WTC11 (cell line): Measurements from ENCODE around the gene FAM8A1. TPM values are rescaled to one million over a fixed set of nuclear protein-coding genes. Genes with fewer than 3 reads are reported as not detected.

Source experiments
- ATAC-seq: fragments of 200-7000 bp; cut with Tn5 transposase; 2 replicates; pipeline ENCODE4 v1.10.0; 2021; ENCODE audit warnings: mild to moderate bottlenecking, moderate library complexity
- CTCF ChIA-PET: fragments of 300-600 bp; sonication (Branson Sonifier 250); formaldehyde crosslinking; loops from one replicate; lab custom pipeline; 2021; ENCODE audit warnings: antibody characterized with exemption; lab: Charles Lee
- POLR2A ChIA-PET: fragments of 350-600 bp; sonication (Branson Sonifier 250); formaldehyde crosslinking; loops from one replicate; lab custom pipeline; 2021; ENCODE audit warnings: antibody characterized with exemption; lab: Charles Lee
- DNase-seq: peaks from one replicate; pipeline ENCODE4 v3.0.0; 2021; ENCODE audit warnings: low spot score
- H3K27ac Mint-ChIP-seq: 2 replicates; pipeline ENCODE4 v1.8.0; 2021; ENCODE audit warnings: mixed read lengths
- H3K27me3 Mint-ChIP-seq: 2 replicates; pipeline ENCODE4 v1.8.0; 2021; ENCODE audit warnings: low read depth, mild to moderate bottlenecking, moderate library complexity, mixed read lengths
- H3K36me3 Mint-ChIP-seq: 2 replicates; pipeline ENCODE4 v1.8.0; 2021; ENCODE audit warnings: mixed read lengths
- H3K4me1 Mint-ChIP-seq: 2 replicates; pipeline ENCODE4 v1.8.0; 2022; ENCODE audit warnings: mixed read lengths
- H3K4me3 Mint-ChIP-seq: 2 replicates; pipeline ENCODE4 v1.8.0; 2021; ENCODE audit warnings: mild to moderate bottlenecking, moderate library complexity, mixed read lengths
- H3K9me3 Mint-ChIP-seq: 2 replicates; pipeline ENCODE4 v1.8.0; 2021; ENCODE audit warnings: mixed read lengths
- ETV6 ChIP-seq: sonication (generic); formaldehyde crosslinking; IDR thresholded peaks from 2 replicates; pipeline ENCODE4 v1.8.1; 2022; ENCODE audit warnings: mild to moderate bottlenecking, missing genetic modification reagents
- FOXJ3 ChIP-seq: sonication (generic); formaldehyde crosslinking; IDR thresholded peaks from 2 replicates; pipeline ENCODE4 v1.9.0; 2021; ENCODE audit warnings: missing genetic modification reagents, mild to moderate bottlenecking, borderline replicate concordance
- FOXK1 ChIP-seq: sonication (generic); formaldehyde crosslinking; IDR thresholded peaks from 2 replicates; pipeline ENCODE4 v1.8.0; 2022; ENCODE audit warnings: mild to moderate bottlenecking, moderate library complexity, missing genetic modification reagents
- JAZF1 ChIP-seq: fragments of 250-450 bp; sonication (Bioruptor Pico); IDR thresholded peaks from 2 replicates; pipeline ENCODE4 v1.9.0; 2021; ENCODE audit warnings: moderate library complexity, mild to moderate bottlenecking, inconsistent platforms
- JUN ChIP-seq: sonication (generic); formaldehyde crosslinking; IDR thresholded peaks from 2 replicates; pipeline ENCODE4 v1.8.0; 2023; ENCODE audit warnings: mild to moderate bottlenecking, missing genetic modification reagents
- MAX ChIP-seq: sonication (generic); formaldehyde crosslinking; IDR thresholded peaks from 2 replicates; pipeline ENCODE4 v1.8.0; 2022; ENCODE audit warnings: mild to moderate bottlenecking, missing genetic modification reagents
- NFATC4 ChIP-seq: fragments of 250-450 bp; sonication (Bioruptor Pico); IDR thresholded peaks from 2 replicates; pipeline ENCODE4 v1.9.0; 2021; ENCODE audit warnings: mild to moderate bottlenecking
- NFYB ChIP-seq: sonication (generic); formaldehyde crosslinking; conservative IDR thresholded peaks from 2 replicates; pipeline ENCODE4 v1.8.0; 2022; ENCODE audit warnings: low read depth, missing genetic modification reagents
- NR2C2 ChIP-seq: sonication (generic); formaldehyde crosslinking; IDR thresholded peaks from 2 replicates; pipeline ENCODE4 v1.8.0; 2022; ENCODE audit warnings: mild to moderate bottlenecking, missing genetic modification reagents
- OVOL2 ChIP-seq: fragments of 250-450 bp; sonication (Bioruptor Pico); IDR thresholded peaks from 2 replicates; pipeline ENCODE4 v1.9.0; 2021; ENCODE audit warnings: mild to moderate bottlenecking, borderline replicate concordance
- PRRX2 ChIP-seq: fragments of 250-450 bp; sonication (Bioruptor Pico); IDR thresholded peaks from 2 replicates; pipeline ENCODE4 v1.8.0; 2021; ENCODE audit warnings: mild to moderate bottlenecking
- RELA ChIP-seq: sonication (generic); formaldehyde crosslinking; IDR thresholded peaks from 2 replicates; pipeline ENCODE4 v1.8.1; 2022; ENCODE audit warnings: missing genetic modification reagents, mild to moderate bottlenecking, borderline replicate concordance
- SMAD4 ChIP-seq: sonication (generic); formaldehyde crosslinking; IDR thresholded peaks from 2 replicates; pipeline ENCODE4 v1.8.0; 2022; ENCODE audit warnings: mild to moderate bottlenecking, missing genetic modification reagents
- SOX15 ChIP-seq: fragments of 250-450 bp; sonication (Bioruptor Pico); IDR thresholded peaks from 2 replicates; pipeline ENCODE4 v1.9.0; 2021; ENCODE audit warnings: mild to moderate bottlenecking
- USF2 ChIP-seq: sonication (generic); formaldehyde crosslinking; IDR thresholded peaks from 2 replicates; pipeline ENCODE4 v1.8.1; 2023; ENCODE audit warnings: mild to moderate bottlenecking, missing genetic modification reagents, moderate library complexity
- ZBTB43 ChIP-seq: sonication (generic); formaldehyde crosslinking; IDR thresholded peaks from 2 replicates; pipeline ENCODE4 v1.8.1; 2023; ENCODE audit warnings: mild to moderate bottlenecking, missing genetic modification reagents
- ZNF138 ChIP-seq: sonication (generic); formaldehyde crosslinking; conservative IDR thresholded peaks from 2 replicates; pipeline ENCODE4 v1.8.1; 2022; ENCODE audit warnings: mild to moderate bottlenecking, moderate library complexity, missing genetic modification reagents
- ZNF219 ChIP-seq: sonication (generic); formaldehyde crosslinking; IDR thresholded peaks from 2 replicates; pipeline ENCODE4 v1.8.0; 2023; ENCODE audit warnings: missing genetic modification reagents, mild to moderate bottlenecking, borderline replicate concordance
- ZNF423 ChIP-seq: fragments of 250-450 bp; sonication (Bioruptor Pico); IDR thresholded peaks from 2 replicates; pipeline ENCODE4 v2.1.2; 2022; ENCODE audit warnings: mild to moderate bottlenecking, moderate library complexity
- total RNA-seq: library from RNA; stranded (reverse); gene quantifications from 3 replicates; pipeline ENCODE4 v1.2.3, GENCODE V29; 2021
- TF ChIP-seq, protein P1 (sequence below): sonication (generic); formaldehyde crosslinking; IDR thresholded peaks from 2 replicates; pipeline ENCODE4 v1.8.0; 2022; ENCODE audit warnings: mild to moderate bottlenecking, missing genetic modification reagents
- TF ChIP-seq, protein P2 (sequence below): sonication (generic); formaldehyde crosslinking; IDR thresholded peaks from 2 replicates; pipeline ENCODE4 v1.8.1; 2022; ENCODE audit warnings: mild to moderate bottlenecking, moderate library complexity, missing genetic modification reagents
- TF ChIP-seq, protein P3 (sequence below): sonication (generic); formaldehyde crosslinking; IDR thresholded peaks from 2 replicates; pipeline ENCODE4 v1.8.0; 2023; ENCODE audit warnings: missing genetic modification reagents, mild to moderate bottlenecking, borderline replicate concordance
- TF ChIP-seq, protein P4 (sequence below): sonication (generic); formaldehyde crosslinking; IDR thresholded peaks from 2 replicates; pipeline ENCODE4 v1.8.0; 2022; ENCODE audit warnings: mild to moderate bottlenecking, missing genetic modification reagents
- TF ChIP-seq, protein P5 (sequence below): sonication (generic); formaldehyde crosslinking; IDR thresholded peaks from 2 replicates; pipeline ENCODE4 v1.8.0; 2022; ENCODE audit warnings: missing genetic modification reagents

Gene FAM8A1
- total RNA-seq, 1 experiment from 2014 or later: 10.3 TPM

- TF ChIP-seq FOXK1 (CRISPR knock-in tag) (no peak), SOX15 (CRISPR knock-in tag) (no peak), USF2 (no peak), PRRX2 (no peak), RELA (CRISPR knock-in tag) (no peak), OVOL2 (CRISPR knock-in tag) (no peak), ZBTB43 (no peak), ZNF423 (no peak), JUN (CRISPR knock-in tag) (no peak), ETV6 (CRISPR knock-in tag) (no peak), MAX (CRISPR knock-in tag) (no peak)
- TF ChIP-seq, protein P1, sequence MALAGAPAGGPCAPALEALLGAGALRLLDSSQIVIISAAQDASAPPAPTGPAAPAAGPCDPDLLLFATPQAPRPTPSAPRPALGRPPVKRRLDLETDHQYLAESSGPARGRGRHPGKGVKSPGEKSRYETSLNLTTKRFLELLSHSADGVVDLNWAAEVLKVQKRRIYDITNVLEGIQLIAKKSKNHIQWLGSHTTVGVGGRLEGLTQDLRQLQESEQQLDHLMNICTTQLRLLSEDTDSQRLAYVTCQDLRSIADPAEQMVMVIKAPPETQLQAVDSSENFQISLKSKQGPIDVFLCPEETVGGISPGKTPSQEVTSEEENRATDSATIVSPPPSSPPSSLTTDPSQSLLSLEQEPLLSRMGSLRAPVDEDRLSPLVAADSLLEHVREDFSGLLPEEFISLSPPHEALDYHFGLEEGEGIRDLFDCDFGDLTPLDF (CRISPR knock-in tag): no peak
- TF ChIP-seq, protein P2, sequence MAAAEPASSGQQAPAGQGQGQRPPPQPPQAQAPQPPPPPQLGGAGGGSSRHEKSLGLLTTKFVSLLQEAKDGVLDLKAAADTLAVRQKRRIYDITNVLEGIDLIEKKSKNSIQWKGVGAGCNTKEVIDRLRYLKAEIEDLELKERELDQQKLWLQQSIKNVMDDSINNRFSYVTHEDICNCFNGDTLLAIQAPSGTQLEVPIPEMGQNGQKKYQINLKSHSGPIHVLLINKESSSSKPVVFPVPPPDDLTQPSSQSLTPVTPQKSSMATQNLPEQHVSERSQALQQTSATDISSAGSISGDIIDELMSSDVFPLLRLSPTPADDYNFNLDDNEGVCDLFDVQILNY (CRISPR knock-in tag): no peak
Observed at GRCh38 chr6:17610835-17611234, 10.7 kb downstream of the FAM8A1 start (continued).

DNA sequence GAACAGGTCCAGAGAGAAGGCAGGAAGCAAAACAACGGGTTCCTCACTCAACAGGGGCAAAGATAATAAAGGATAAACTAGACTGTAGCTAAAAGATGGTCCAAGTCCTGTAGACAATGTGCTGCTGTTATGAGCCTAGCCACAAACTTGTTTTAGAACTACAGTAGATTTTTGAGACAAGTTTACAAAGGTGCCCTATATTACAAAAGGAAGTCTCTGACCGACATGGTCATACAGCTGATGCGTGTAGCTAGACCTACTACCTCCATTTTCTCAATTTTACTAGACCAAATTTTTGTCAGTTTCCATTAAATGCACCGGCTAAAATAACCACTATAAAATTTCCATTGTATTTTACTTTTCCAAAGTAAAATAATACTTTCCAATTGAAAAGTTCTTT, 11.9 kb downstream of the FAM8A1 start:
- POLR2A ChIA-PET: no interaction called here
- H3K4me3 Mint-ChIP-seq: no peak overlapping the region
- ATAC-seq (no peak), DNase-seq (no peak)
- H3K4me1 Mint-ChIP-seq: no peaks in the 10 kb centered on the region
- no peaks in the 10 kb centered on the region for H3K27me3 Mint-ChIP-seq
- no peaks in the 10 kb centered on the region for H3K9me3 Mint-ChIP-seq
- peaks cover 19% of the 10 kb centered on the region for H3K36me3 Mint-ChIP-seq
- H3K27ac Mint-ChIP-seq: no peak overlapping the region; the same call in 1 of the 2 replicates
- CTCF ChIA-PET: interaction anchor here (1.5 kb wide), 1 partner anchor 12 kb away, joined by 4 read pairs; the partner anchor contains the start of gene FAM8A1
- TF ChIP-seq SMAD4: no peak
- TF ChIP-seq NFYB: no peak
- no peak for TF ChIP-seq ZNF423
- TF ChIP-seq, protein P3, sequence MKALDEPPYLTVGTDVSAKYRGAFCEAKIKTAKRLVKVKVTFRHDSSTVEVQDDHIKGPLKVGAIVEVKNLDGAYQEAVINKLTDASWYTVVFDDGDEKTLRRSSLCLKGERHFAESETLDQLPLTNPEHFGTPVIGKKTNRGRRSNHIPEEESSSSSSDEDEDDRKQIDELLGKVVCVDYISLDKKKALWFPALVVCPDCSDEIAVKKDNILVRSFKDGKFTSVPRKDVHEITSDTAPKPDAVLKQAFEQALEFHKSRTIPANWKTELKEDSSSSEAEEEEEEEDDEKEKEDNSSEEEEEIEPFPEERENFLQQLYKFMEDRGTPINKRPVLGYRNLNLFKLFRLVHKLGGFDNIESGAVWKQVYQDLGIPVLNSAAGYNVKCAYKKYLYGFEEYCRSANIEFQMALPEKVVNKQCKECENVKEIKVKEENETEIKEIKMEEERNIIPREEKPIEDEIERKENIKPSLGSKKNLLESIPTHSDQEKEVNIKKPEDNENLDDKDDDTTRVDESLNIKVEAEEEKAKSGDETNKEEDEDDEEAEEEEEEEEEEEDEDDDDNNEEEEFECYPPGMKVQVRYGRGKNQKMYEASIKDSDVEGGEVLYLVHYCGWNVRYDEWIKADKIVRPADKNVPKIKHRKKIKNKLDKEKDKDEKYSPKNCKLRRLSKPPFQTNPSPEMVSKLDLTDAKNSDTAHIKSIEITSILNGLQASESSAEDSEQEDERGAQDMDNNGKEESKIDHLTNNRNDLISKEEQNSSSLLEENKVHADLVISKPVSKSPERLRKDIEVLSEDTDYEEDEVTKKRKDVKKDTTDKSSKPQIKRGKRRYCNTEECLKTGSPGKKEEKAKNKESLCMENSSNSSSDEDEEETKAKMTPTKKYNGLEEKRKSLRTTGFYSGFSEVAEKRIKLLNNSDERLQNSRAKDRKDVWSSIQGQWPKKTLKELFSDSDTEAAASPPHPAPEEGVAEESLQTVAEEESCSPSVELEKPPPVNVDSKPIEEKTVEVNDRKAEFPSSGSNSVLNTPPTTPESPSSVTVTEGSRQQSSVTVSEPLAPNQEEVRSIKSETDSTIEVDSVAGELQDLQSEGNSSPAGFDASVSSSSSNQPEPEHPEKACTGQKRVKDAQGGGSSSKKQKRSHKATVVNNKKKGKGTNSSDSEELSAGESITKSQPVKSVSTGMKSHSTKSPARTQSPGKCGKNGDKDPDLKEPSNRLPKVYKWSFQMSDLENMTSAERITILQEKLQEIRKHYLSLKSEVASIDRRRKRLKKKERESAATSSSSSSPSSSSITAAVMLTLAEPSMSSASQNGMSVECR (CRISPR knock-in tag): no peak
- TF ChIP-seq NR2C2 (CRISPR knock-in tag): no peak
- no peak for TF ChIP-seq PRRX2
- TF ChIP-seq JAZF1 (CRISPR knock-in tag): no peak
- TF ChIP-seq, protein P4, sequence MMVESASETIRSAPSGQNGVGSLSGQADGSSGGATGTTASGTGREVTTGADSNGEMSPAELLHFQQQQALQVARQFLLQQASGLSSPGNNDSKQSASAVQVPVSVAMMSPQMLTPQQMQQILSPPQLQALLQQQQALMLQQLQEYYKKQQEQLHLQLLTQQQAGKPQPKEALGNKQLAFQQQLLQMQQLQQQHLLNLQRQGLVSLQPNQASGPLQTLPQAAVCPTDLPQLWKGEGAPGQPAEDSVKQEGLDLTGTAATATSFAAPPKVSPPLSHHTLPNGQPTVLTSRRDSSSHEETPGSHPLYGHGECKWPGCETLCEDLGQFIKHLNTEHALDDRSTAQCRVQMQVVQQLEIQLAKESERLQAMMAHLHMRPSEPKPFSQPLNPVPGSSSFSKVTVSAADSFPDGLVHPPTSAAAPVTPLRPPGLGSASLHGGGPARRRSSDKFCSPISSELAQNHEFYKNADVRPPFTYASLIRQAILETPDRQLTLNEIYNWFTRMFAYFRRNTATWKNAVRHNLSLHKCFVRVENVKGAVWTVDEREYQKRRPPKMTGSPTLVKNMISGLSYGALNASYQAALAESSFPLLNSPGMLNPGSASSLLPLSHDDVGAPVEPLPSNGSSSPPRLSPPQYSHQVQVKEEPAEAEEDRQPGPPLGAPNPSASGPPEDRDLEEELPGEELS (CRISPR knock-in tag): no peak
- TF ChIP-seq NFATC4: no peak
- no peak for TF ChIP-seq ZNF138 (CRISPR knock-in tag)
- TF ChIP-seq, protein P5, sequence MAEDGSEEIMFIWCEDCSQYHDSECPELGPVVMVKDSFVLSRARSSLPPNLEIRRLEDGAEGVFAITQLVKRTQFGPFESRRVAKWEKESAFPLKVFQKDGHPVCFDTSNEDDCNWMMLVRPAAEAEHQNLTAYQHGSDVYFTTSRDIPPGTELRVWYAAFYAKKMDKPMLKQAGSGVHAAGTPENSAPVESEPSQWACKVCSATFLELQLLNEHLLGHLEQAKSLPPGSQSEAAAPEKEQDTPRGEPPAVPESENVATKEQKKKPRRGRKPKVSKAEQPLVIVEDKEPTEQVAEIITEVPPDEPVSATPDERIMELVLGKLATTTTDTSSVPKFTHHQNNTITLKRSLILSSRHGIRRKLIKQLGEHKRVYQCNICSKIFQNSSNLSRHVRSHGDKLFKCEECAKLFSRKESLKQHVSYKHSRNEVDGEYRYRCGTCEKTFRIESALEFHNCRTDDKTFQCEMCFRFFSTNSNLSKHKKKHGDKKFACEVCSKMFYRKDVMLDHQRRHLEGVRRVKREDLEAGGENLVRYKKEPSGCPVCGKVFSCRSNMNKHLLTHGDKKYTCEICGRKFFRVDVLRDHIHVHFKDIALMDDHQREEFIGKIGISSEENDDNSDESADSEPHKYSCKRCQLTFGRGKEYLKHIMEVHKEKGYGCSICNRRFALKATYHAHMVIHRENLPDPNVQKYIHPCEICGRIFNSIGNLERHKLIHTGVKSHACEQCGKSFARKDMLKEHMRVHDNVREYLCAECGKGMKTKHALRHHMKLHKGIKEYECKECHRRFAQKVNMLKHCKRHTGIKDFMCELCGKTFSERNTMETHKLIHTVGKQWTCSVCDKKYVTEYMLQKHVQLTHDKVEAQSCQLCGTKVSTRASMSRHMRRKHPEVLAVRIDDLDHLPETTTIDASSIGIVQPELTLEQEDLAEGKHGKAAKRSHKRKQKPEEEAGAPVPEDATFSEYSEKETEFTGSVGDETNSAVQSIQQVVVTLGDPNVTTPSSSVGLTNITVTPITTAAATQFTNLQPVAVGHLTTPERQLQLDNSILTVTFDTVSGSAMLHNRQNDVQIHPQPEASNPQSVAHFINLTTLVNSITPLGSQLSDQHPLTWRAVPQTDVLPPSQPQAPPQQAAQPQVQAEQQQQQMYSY (CRISPR knock-in tag): no peak
- no peak for TF ChIP-seq FOXJ3 (CRISPR knock-in tag)
- TF ChIP-seq ZNF219 (CRISPR knock-in tag): no peak
